ENCODE measurements around the gene PRKG1. TPM values are rescaled to one million over a fixed set of nuclear protein-coding genes. Genes with fewer than 3 reads are reported as not detected.
"Not testable (repeated sequence)": the region's sequence is repeated elsewhere in the genome, so short reads cannot be mapped to it uniquely, and the experiment has no call there.

The PRKG1 gene
- total RNA-seq, 1 donor from 2014 or later, result 22.8 TPM

GRCh38 chr10:52228556-52228955 lies 1154.3 kb downstream of the PRKG1 start:
- TF ChIP-seq CTCF (IDR thresholded peaks at IDR 0.05), result no peak
- peaks cover 2% of the 10 kb centered on the region for H3K9me3 Mint-ChIP-seq (ENCODE audit: low read depth)
- DNase-seq (ENCODE audit: low spot score), result no peak
- H3K27ac Mint-ChIP-seq (ENCODE audit: unreplicated experiment), result no peak overlapping the region
- no peaks in the 10 kb centered on the region for H3K36me3 Mint-ChIP-seq (ENCODE audit: low read depth)
- H3K4me1 Mint-ChIP-seq (ENCODE audit: low read depth), result peaks cover 9% of the 10 kb centered on the region
- H3K27me3 Mint-ChIP-seq (ENCODE audit: low read depth), result no peaks in the 10 kb centered on the region
- H3K4me3 Mint-ChIP-seq (ENCODE audit: unreplicated experiment), result no peak overlapping the region

- Mint-ChIP-seq H3K36me3 (ENCODE audit: low read depth) (no peaks in the 10 kb centered on the region), H3K9me3 (ENCODE audit: low read depth) (peaks cover 2% of the 10 kb centered on the region), H3K4me3 (ENCODE audit: unreplicated experiment) (no peak overlapping the region), H3K27me3 (ENCODE audit: low read depth) (no peaks in the 10 kb centered on the region), H3K4me1 (ENCODE audit: low read depth) (peaks cover 9% of the 10 kb centered on the region), H3K27ac (ENCODE audit: unreplicated experiment) (no peak overlapping the region)
- no peak for TF ChIP-seq CTCF (IDR thresholded peaks at IDR 0.05)
- no peak for DNase-seq (ENCODE audit: low spot score)
Measured at GRCh38 chr10:52229291-52229931, 1155.1 kb downstream of the PRKG1 start.

- Mint-ChIP-seq H3K27me3 (ENCODE audit: low read depth) (no peaks in the 10 kb centered on the region), H3K27ac (ENCODE audit: unreplicated experiment) (peak overlapping the region; percentile 32), H3K9me3 (ENCODE audit: low read depth) (no peaks in the 10 kb centered on the region), H3K36me3 (ENCODE audit: low read depth) (no peaks in the 10 kb centered on the region), H3K4me1 (ENCODE audit: low read depth) (peaks cover 9% of the 10 kb centered on the region), H3K4me3 (ENCODE audit: unreplicated experiment) (peak overlapping the region; percentile 67)
- DNase-seq (ENCODE audit: low spot score), result no peak
- TF ChIP-seq CTCF (IDR thresholded peaks at IDR 0.05), result no peak
Measured at GRCh38 chr10:52232561-52233350, 1158.5 kb downstream of the PRKG1 start.

- H3K4me3 Mint-ChIP-seq (ENCODE audit: unreplicated experiment), result peak overlapping the region; percentile 67
- not testable (repeated sequence) for H3K27me3 Mint-ChIP-seq (ENCODE audit: low read depth); H3K36me3 Mint-ChIP-seq (ENCODE audit: low read depth); DNase-seq (ENCODE audit: low spot score); H3K4me1 Mint-ChIP-seq (ENCODE audit: low read depth); H3K9me3 Mint-ChIP-seq (ENCODE audit: low read depth)
- H3K27ac Mint-ChIP-seq (ENCODE audit: unreplicated experiment), result peak overlapping the region; percentile 32
Measured at GRCh38 chr10:52233351-52233991, 1159.2 kb downstream of the PRKG1 start.

- DNase-seq (ENCODE audit: low spot score), result no peak
- Mint-ChIP-seq H3K36me3 (ENCODE audit: low read depth) (no peaks in the 10 kb centered on the region), H3K4me3 (ENCODE audit: unreplicated experiment) (no peak overlapping the region), H3K9me3 (ENCODE audit: low read depth) (no peaks in the 10 kb centered on the region), H3K27me3 (ENCODE audit: low read depth) (no peaks in the 10 kb centered on the region), H3K4me1 (ENCODE audit: low read depth) (no peaks in the 10 kb centered on the region), H3K27ac (ENCODE audit: unreplicated experiment) (no peak overlapping the region)
- TF ChIP-seq CTCF (IDR thresholded peaks at IDR 0.05), result no peak
Measured at GRCh38 chr10:52239771-52240170, 1165.5 kb downstream of the PRKG1 start.

All from chondrocyte (in vitro differentiated cells).